H9 (cell line): Measurements from ENCODE around the gene SUV39H1. TPM values are rescaled to one million over a fixed set of nuclear protein-coding genes. Genes with fewer than 3 reads are reported as not detected.
"Not testable (repeated sequence)": the region's sequence is repeated elsewhere in the genome, so short reads cannot be mapped to it uniquely, and the experiment has no call there.

ENCODE experiments used
- DNase-seq: peaks from one replicate; pipeline ENCODE4 v3.0.0-alpha.2; 2017
- H2AFZ ChIP-seq: one replicate; pipeline ENCODE4 v1.6.1; 2013; ENCODE audit warnings: mild to moderate bottlenecking, low read length, control low read depth, moderate library complexity
- H2AK5ac ChIP-seq: 2 replicates; pipeline ENCODE4 v1.6.1; 2013; ENCODE audit warnings: low read length, control low read depth, mixed read lengths; ENCODE audit not compliant: insufficient read length
- H2BK120ac ChIP-seq: one replicate; pipeline ENCODE4 v1.6.1; 2013; ENCODE audit warnings: low read depth, mild to moderate bottlenecking, low read length, control low read depth, inconsistent platforms; ENCODE audit not compliant: poor library complexity, severe bottlenecking
- H2BK12ac ChIP-seq: 2 replicates; pipeline ENCODE4 v1.6.1; 2013; ENCODE audit warnings: low read length, control low read depth, mixed read lengths, low read depth; ENCODE audit not compliant: insufficient read length
- H2BK15ac ChIP-seq: 2 replicates; pipeline ENCODE4 v1.6.1; 2013; ENCODE audit warnings: low read depth, low read length, control low read depth
- H2BK20ac ChIP-seq: one replicate; pipeline ENCODE4 v1.6.1; 2013; ENCODE audit warnings: low read depth, mild to moderate bottlenecking, low read length, control low read depth, inconsistent platforms; ENCODE audit not compliant: poor library complexity, severe bottlenecking
- H2BK5ac ChIP-seq: 2 replicates; pipeline ENCODE4 v1.6.1; 2013; ENCODE audit warnings: low read length, control low read depth, mixed read lengths; ENCODE audit not compliant: insufficient read length
- H3K14ac ChIP-seq: 2 replicates; pipeline ENCODE4 v1.6.1; 2013; ENCODE audit warnings: low read length, control low read depth; ENCODE audit not compliant: insufficient read depth
- H3K18ac ChIP-seq: 2 replicates; pipeline ENCODE4 v1.6.1; 2013; ENCODE audit warnings: low read depth, mild to moderate bottlenecking, mixed read lengths, low read length, control low read depth; ENCODE audit not compliant: insufficient read length
- H3K23ac ChIP-seq: 2 replicates; pipeline ENCODE4 v1.6.1; 2013; ENCODE audit warnings: low read length, control low read depth, mixed read lengths, low read depth; ENCODE audit not compliant: insufficient read length
- H3K23me2 ChIP-seq: 2 replicates; pipeline ENCODE4 v1.6.1; 2013; ENCODE audit warnings: low read depth, mild to moderate bottlenecking, mixed read lengths, low read length, control low read depth; ENCODE audit not compliant: insufficient read length, poor library complexity, severe bottlenecking
- H3K27ac ChIP-seq: 2 replicates; pipeline ENCODE4 v1.5.1; 2013; ENCODE audit warnings: low read length, control low read depth, mixed read lengths, low read depth; ENCODE audit not compliant: insufficient read length
- H3K27me3 ChIP-seq: 2 replicates; pipeline ENCODE4 v1.6.1; 2013; ENCODE audit warnings: low read length, control low read depth, inconsistent platforms; ENCODE audit not compliant: insufficient read depth
- H3K4ac ChIP-seq: 2 replicates; pipeline ENCODE4 v1.6.1; 2013; ENCODE audit warnings: low read depth, mild to moderate bottlenecking, control low read depth, inconsistent platforms, low read length, moderate library complexity
- H3K4me1 ChIP-seq: 2 replicates; pipeline ENCODE4 v1.6.1; 2013; ENCODE audit warnings: low read length, control low read depth, inconsistent platforms; ENCODE audit not compliant: insufficient read depth
- H3K4me2 ChIP-seq: 2 replicates; pipeline ENCODE4 v1.6.1; 2013; ENCODE audit warnings: low read length, control low read depth, mixed read lengths; ENCODE audit not compliant: insufficient read length, insufficient read depth
- H3K56ac ChIP-seq: 2 replicates; pipeline ENCODE4 v1.6.1; 2013; ENCODE audit warnings: low read depth, mild to moderate bottlenecking, mixed read lengths, low read length, control low read depth; ENCODE audit not compliant: insufficient read length
- H3K79me1 ChIP-seq: 2 replicates; pipeline ENCODE4 v1.6.1; 2013; ENCODE audit warnings: low read depth, mild to moderate bottlenecking, moderate library complexity, low read length, control low read depth, inconsistent platforms; ENCODE audit not compliant: insufficient read depth, poor library complexity, severe bottlenecking
- H3K79me2 ChIP-seq: 2 replicates; pipeline ENCODE4 v1.6.1; 2013; ENCODE audit warnings: low read length, control low read depth, inconsistent platforms; ENCODE audit not compliant: insufficient read depth
- H3K9ac ChIP-seq: 2 replicates; pipeline ENCODE4 v1.6.1; 2013; ENCODE audit warnings: low read length, control low read depth, mixed read lengths; ENCODE audit not compliant: insufficient read length; ENCODE audit errors: extremely low read depth
- H3K9me3 ChIP-seq: one replicate; pipeline ENCODE4 v1.6.1; 2013; ENCODE audit warnings: low read depth, low read length, inconsistent platforms; ENCODE audit not compliant: control insufficient read depth
- H3T11ph ChIP-seq: one replicate; pipeline ENCODE4 v1.6.1; 2013; ENCODE audit warnings: mild to moderate bottlenecking, low read length, control low read depth, inconsistent platforms
- H4K20me1 ChIP-seq: one replicate; pipeline ENCODE4 v1.6.1; 2013; ENCODE audit not compliant: control insufficient read depth, insufficient read length, insufficient read depth
- H4K5ac ChIP-seq: 2 replicates; pipeline ENCODE4 v1.6.1; 2013; ENCODE audit warnings: low read depth, mild to moderate bottlenecking, mixed read lengths, low read length, control low read depth; ENCODE audit not compliant: insufficient read length
- H4K8ac ChIP-seq: replicated peaks from 2 replicates; pipeline ENCODE4 v1.6.1; 2013; ENCODE audit warnings: low read length, control low read depth, mixed read lengths, low read depth; ENCODE audit not compliant: insufficient read length
- H4K91ac ChIP-seq: 2 replicates; pipeline ENCODE4 v1.6.1; 2013; ENCODE audit warnings: low read depth, mild to moderate bottlenecking, moderate library complexity, mixed read lengths, low read length, control low read depth; ENCODE audit not compliant: insufficient read length
- H3K27ac Mint-ChIP-seq, 3 experiments: 2 replicates in 2 of 3; 3 replicates in 1 of 3; pipeline ENCODE4 v1.8.0; 2020 to 2021; ENCODE audit warnings: mixed read lengths in 3 of 3, mild to moderate bottlenecking in 1 of 3, moderate library complexity in 1 of 3
- H3K27me3 Mint-ChIP-seq: 2 replicates; pipeline ENCODE4 v1.8.0; 2021; ENCODE audit warnings: low read depth, mild to moderate bottlenecking, moderate library complexity, mixed read lengths
- H3K36me3 Mint-ChIP-seq, 3 experiments: 2 replicates in 2 of 3; 3 replicates in 1 of 3; pipeline ENCODE4 v1.8.0; 2020 to 2021; ENCODE audit warnings: low read depth in 3 of 3, mixed read lengths in 3 of 3; ENCODE audit not compliant: insufficient read depth in 1 of 3
- H3K4me1 Mint-ChIP-seq, 2 experiments: 2 replicates each; pipeline ENCODE4 v1.8.0; 2020; ENCODE audit warnings: mixed read lengths in 2 of 2
- H3K4me3 Mint-ChIP-seq, 2 experiments: 2 replicates in 1 of 2; 3 replicates in 1 of 2; pipeline ENCODE4 v1.8.0; 2020 to 2021; ENCODE audit warnings: mild to moderate bottlenecking in 2 of 2, mixed read lengths in 2 of 2, moderate library complexity in 1 of 2
- H3K9me3 Mint-ChIP-seq, 2 experiments: 2 replicates in 1 of 2; 3 replicates in 1 of 2; pipeline ENCODE4 v1.8.0; 2020; ENCODE audit warnings: mild to moderate bottlenecking in 2 of 2, mixed read lengths in 2 of 2, moderate library complexity in 1 of 2
- WGBS: extraction: QIAGEN DNeasy Blood & Tissue Kit; methylation state at CpG from one replicate; pipeline ENCODE4 v1.1.7; 2013; ENCODE audit warnings: missing lambda C conversion rate, low lambda C conversion rate, mixed read lengths; ENCODE audit not compliant: insufficient read length; ENCODE audit errors: extremely low coverage; 5-methylcytosine and 5-hydroxymethylcytosine counted together
- total RNA-seq: library from RNA; stranded (reverse); gene quantifications from 2 replicates; pipeline ENCODE4 v1.2.1, GENCODE V29; 2021
- TF ChIP-seq, protein P1 (sequence below): fragments of 200-600 bp; sonication (generic); conservative IDR thresholded peaks from 3 replicates; pipeline ENCODE4 v1.8.0; 2021; ENCODE audit warnings: antibody characterized with exemption, mild to moderate bottlenecking

The SUV39H1 gene
- total RNA-seq, 1 experiment from 2014 or later, result 16.2 TPM

- Histone ChIP-seq H3K27ac (no peak overlapping the region), H2BK12ac (no peak overlapping the region), H4K91ac (no peak overlapping the region), H2AFZ (no peak overlapping the region), H3K4me1 (no peaks in the 10 kb centered on the region), H3K56ac (no peak overlapping the region), H3K79me1 (no peaks in the 10 kb centered on the region), H4K5ac (no peak overlapping the region), H3K9me3 (peaks cover 30% of the 10 kb centered on the region), H3T11ph (no peak overlapping the region), H3K18ac (no peak overlapping the region), H3K9ac (no peak overlapping the region), H3K23ac (no peak overlapping the region), H2BK15ac (no peak overlapping the region), H3K27me3 (no peaks in the 10 kb centered on the region), H2AK5ac (no peak overlapping the region), H3K14ac (no peak overlapping the region), H4K8ac (no peak overlapping the region), H2BK20ac (no peak overlapping the region), H2BK5ac (no peak overlapping the region), H3K23me2 (no peaks in the 10 kb centered on the region), H3K4me2 (no peak overlapping the region), H4K20me1 (no peaks in the 10 kb centered on the region), H2BK120ac (no peak overlapping the region), H3K79me2 (no peaks in the 10 kb centered on the region), H3K4ac (no peak overlapping the region)
- H3K9me3 Mint-ChIP-seq, result peaks cover 52 to 56% of the 10 kb centered on the region in 2 experiments
- no peaks in the 10 kb centered on the region for H3K4me1 Mint-ChIP-seq
- H3K27me3 Mint-ChIP-seq, result no peaks in the 10 kb centered on the region
- peaks cover 0 to 7% (median 5%) of the 10 kb centered on the region in 3 experiments; a peak in 4 of 7 replicates for H3K36me3 Mint-ChIP-seq
- TF ChIP-seq, protein P1, sequence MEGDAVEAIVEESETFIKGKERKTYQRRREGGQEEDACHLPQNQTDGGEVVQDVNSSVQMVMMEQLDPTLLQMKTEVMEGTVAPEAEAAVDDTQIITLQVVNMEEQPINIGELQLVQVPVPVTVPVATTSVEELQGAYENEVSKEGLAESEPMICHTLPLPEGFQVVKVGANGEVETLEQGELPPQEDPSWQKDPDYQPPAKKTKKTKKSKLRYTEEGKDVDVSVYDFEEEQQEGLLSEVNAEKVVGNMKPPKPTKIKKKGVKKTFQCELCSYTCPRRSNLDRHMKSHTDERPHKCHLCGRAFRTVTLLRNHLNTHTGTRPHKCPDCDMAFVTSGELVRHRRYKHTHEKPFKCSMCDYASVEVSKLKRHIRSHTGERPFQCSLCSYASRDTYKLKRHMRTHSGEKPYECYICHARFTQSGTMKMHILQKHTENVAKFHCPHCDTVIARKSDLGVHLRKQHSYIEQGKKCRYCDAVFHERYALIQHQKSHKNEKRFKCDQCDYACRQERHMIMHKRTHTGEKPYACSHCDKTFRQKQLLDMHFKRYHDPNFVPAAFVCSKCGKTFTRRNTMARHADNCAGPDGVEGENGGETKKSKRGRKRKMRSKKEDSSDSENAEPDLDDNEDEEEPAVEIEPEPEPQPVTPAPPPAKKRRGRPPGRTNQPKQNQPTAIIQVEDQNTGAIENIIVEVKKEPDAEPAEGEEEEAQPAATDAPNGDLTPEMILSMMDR, result no peak
- H3K27ac Mint-ChIP-seq, result no peak overlapping the region
- no CpG with 5 or more reads among the region's 4 CpGs for WGBS
- no peak overlapping the region for H3K4me3 Mint-ChIP-seq
- DNase-seq, result no peak
Measured at GRCh38 chrX:48667509-48667908, 29.0 kb upstream of the SUV39H1 start.

DNA sequence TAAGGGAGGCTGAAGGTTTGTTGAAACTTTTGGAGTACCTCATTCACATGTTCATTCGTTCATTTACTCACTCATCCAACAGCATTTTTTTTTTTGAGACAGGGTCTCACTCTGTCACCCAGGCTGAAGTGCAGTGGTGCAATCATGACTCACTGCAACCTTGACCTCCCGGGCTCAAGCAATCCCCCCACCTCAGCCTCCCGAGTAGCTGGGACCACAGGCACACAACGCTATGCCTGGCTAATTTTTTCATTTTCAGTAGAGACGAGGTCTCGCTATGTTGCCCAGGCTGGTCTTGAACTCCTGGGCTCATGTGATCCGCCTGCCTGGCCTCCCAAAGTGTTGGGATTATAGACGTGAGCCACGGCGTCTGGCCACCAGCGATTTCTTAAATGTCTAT lies 28.3 kb upstream of the SUV39H1 start:
- not testable (repeated sequence) for H2BK5ac ChIP-seq, H3K79me1 ChIP-seq, H3K9ac ChIP-seq, H3K23ac ChIP-seq, H2AK5ac ChIP-seq, H3K27ac ChIP-seq, H3K18ac ChIP-seq, H3K27ac Mint-ChIP-seq, H3K14ac ChIP-seq, H3K27me3 ChIP-seq, H2BK12ac ChIP-seq, H3K36me3 Mint-ChIP-seq, H3K4ac ChIP-seq, H3K4me2 ChIP-seq, H3K23me2 ChIP-seq, H4K20me1 ChIP-seq, H4K5ac ChIP-seq, H3K79me2 ChIP-seq, H2BK20ac ChIP-seq, H2BK15ac ChIP-seq, H3K4me1 ChIP-seq, H2AFZ ChIP-seq, H4K8ac ChIP-seq, DNase-seq, H3K27me3 Mint-ChIP-seq, H2BK120ac ChIP-seq, H3K4me1 Mint-ChIP-seq, H3K4me3 Mint-ChIP-seq, H4K91ac ChIP-seq, H3T11ph ChIP-seq, H3K56ac ChIP-seq
- H3K9me3 ChIP-seq, result peaks cover 31% of the 10 kb centered on the region
- no CpG with 5 or more reads among the region's 11 CpGs for WGBS
- H3K9me3 Mint-ChIP-seq, result peaks cover 49 to 55% of the 10 kb centered on the region in 2 experiments
